Neural crest cell (in vitro differentiated cells): ENCODE data around the gene DCAF11. TPM values are rescaled to one million over a fixed set of nuclear protein-coding genes. Genes with fewer than 3 reads are reported as not detected.

Experiments
- DNase-seq: peaks from one replicate; pipeline ENCODE4 v3.0.0; 2021; ENCODE audit warnings: low read depth, mixed read lengths, low spot score
- H3K27ac Mint-ChIP-seq: one replicate; pipeline ENCODE4 v1.8.0; 2021; ENCODE audit warnings: mild to moderate bottlenecking, mixed read lengths; ENCODE audit not compliant: unreplicated experiment
- H3K27me3 Mint-ChIP-seq: 2 replicates; pipeline ENCODE4 v1.8.0; 2021; ENCODE audit warnings: low read depth, mild to moderate bottlenecking, mixed read lengths
- H3K36me3 Mint-ChIP-seq: 2 replicates; pipeline ENCODE4 v1.8.0; 2021; ENCODE audit warnings: low read depth, mild to moderate bottlenecking, mixed read lengths
- H3K4me1 Mint-ChIP-seq: 2 replicates; pipeline ENCODE4 v1.8.0; 2021; ENCODE audit warnings: mixed read lengths
- H3K4me3 Mint-ChIP-seq: one replicate; pipeline ENCODE4 v1.8.0; 2021; ENCODE audit warnings: mild to moderate bottlenecking, mixed read lengths
- H3K9me3 Mint-ChIP-seq: 2 replicates; pipeline ENCODE4 v1.8.0; 2021; ENCODE audit warnings: mixed read lengths
- total RNA-seq: library from RNA; stranded (reverse); gene quantifications from 2 replicates; pipeline ENCODE4 v1.2.1, GENCODE V29; 2021
- TF ChIP-seq, protein P1 (sequence below): fragments of 200-600 bp; sonication (generic); conservative IDR thresholded peaks from 2 replicates; pipeline ENCODE4 v1.5.0; 2021; ENCODE audit warnings: antibody characterized with exemption, mild to moderate bottlenecking

Gene DCAF11
- total RNA-seq, 1 donor from 2014 or later = 53.9 TPM

DNA sequence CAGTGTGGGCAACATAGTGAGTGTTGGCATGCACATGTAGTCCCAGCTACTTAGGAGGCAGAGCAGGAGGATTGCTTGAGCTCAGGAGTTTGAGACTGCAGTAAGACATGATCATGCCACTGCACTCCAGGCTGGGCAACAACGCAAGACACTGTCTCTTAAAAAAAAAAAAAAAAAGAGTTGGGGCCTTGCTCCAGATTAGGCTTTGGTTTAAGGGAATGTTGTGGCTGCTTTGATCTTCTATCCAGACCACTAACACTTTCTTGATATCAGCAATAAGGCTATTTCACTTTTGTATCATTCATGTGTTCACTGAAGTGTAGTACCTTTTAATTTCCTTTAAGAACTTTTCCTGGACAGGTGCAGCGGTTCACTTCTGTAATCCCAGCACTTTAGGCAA, 13.1 kb downstream of the DCAF11 start:
- no peaks in the 10 kb centered on the region for H3K9me3 Mint-ChIP-seq
- no peaks in the 10 kb centered on the region for H3K27me3 Mint-ChIP-seq
- no peaks in the 10 kb centered on the region for H3K36me3 Mint-ChIP-seq
- no peak for DNase-seq
- H3K27ac Mint-ChIP-seq = no peak overlapping the region
- H3K4me1 Mint-ChIP-seq = no peaks in the 10 kb centered on the region
- no peak overlapping the region for H3K4me3 Mint-ChIP-seq
- TF ChIP-seq, protein P1, sequence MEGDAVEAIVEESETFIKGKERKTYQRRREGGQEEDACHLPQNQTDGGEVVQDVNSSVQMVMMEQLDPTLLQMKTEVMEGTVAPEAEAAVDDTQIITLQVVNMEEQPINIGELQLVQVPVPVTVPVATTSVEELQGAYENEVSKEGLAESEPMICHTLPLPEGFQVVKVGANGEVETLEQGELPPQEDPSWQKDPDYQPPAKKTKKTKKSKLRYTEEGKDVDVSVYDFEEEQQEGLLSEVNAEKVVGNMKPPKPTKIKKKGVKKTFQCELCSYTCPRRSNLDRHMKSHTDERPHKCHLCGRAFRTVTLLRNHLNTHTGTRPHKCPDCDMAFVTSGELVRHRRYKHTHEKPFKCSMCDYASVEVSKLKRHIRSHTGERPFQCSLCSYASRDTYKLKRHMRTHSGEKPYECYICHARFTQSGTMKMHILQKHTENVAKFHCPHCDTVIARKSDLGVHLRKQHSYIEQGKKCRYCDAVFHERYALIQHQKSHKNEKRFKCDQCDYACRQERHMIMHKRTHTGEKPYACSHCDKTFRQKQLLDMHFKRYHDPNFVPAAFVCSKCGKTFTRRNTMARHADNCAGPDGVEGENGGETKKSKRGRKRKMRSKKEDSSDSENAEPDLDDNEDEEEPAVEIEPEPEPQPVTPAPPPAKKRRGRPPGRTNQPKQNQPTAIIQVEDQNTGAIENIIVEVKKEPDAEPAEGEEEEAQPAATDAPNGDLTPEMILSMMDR = no peak

DNA sequence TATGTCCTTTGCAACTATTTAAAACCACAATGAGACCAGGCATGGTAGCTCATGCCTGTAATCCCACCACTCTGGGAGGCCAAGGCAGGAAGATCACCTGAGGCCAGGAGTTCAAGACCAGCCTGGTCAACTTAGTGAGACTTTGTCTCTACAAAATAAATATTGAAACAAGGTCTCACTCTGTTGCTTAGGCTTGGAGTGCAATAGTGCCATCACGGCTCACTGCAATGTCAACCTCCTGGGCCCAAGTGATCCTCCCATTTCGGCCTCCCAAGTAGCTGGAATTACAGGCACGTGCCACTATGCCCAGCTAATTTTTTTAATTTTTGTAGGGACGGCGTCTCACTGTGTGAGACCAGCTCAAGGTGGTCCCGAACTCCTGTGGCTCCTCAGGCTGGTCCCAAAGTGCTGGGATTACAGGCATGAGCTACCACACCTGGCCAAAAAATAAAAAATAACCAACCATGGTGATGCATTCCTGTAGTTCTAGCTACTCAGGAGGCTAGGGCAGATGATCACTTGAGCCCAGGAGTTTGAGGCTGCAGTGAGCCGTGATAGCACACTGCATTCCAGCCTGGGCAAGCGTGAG, 14.9 kb downstream of the DCAF11 start:
- no peaks in the 10 kb centered on the region for H3K9me3 Mint-ChIP-seq
- no peaks in the 10 kb centered on the region for H3K4me1 Mint-ChIP-seq

DNA sequence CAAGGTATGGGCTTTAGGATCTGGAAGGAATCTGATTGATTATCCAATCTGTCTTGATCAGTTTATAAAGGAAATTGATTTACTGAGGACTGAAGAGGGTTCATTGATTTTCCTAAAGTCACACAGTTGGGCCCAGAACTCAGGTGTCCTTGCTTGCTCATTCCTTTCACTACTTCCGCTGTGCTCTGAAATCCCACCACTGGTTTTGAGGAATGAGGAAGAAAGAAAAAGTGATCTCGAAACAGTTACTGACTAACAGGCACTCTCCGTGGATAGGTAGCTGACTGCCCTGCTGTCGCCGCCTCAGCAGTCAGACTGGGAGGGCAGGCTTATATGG, 15.8 kb downstream of the DCAF11 start, which contains the start of gene FITM1:
Gene FITM1 (plus strand): TSS at position 280 of the 337 bp plus-strand sequence. CDS start 905 bp downstream, outside the sequence.
- Mint-ChIP-seq H3K27ac (no peak within 1 kb of the TSS), H3K27me3 (no peaks in the 10 kb centered on the region), H3K4me3 (peak within 1 kb of the TSS; percentile 65), H3K36me3 (no peaks in the 10 kb centered on the region), H3K9me3 (no peaks in the 10 kb centered on the region), H3K4me1 (peaks cover 3% of the 10 kb centered on the region)
- no peak for DNase-seq
- TF ChIP-seq, protein P1 = no peak

More for the DNA sequence above, 14.9 kb downstream of the DCAF11 start:
- Mint-ChIP-seq H3K36me3 (no peaks in the 10 kb centered on the region), H3K27me3 (no peaks in the 10 kb centered on the region), H3K27ac (no peak overlapping the region), H3K4me3 (no peak overlapping the region)
- TF ChIP-seq, protein P1 = no peak
- DNase-seq = no peak

DNA sequence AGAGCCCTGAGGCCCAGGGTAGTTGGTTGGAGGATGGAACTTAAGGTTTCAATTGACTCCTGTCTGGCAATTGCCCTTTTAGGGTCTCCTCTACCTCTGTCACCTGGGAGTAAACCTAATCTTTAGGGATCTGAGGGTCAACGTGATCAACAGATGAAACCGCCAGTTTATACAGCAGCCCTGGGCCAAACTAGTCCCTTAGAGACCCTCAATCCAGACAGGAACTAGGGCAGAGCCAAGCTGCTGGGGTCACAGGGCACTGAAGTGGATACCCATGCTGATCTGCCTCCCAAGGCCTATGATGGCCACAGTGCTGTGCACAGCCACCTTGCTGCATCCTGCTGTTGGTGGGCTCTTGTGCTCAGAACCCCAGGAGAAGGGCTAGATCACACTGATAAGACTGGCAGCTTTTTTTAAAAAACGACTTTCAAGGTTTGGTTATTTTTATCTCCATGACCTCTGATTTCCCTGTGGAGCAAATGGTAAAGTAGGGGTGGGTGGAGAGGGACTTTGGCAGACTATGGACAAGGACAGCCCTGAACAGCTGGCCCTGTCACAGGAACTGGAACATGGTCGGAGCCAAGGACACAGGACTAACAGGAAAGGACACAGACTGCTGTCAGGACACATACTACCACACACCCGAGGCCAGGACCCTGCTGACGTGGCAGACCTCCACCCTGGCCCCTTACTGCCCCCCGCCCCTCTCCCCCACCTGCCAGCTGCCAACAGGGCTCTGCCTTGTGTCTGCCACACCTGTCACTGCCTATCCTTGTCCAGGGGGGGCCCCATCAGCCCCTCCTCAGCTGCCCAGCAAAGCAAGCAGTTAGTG, 16.4 kb downstream of the DCAF11 start:
- Mint-ChIP-seq H3K4me1 (peaks cover 7% of the 10 kb centered on the region), H3K4me3 (peak overlapping the region; percentile 65), H3K9me3 (no peaks in the 10 kb centered on the region), H3K27ac (no peak overlapping the region), H3K27me3 (no peaks in the 10 kb centered on the region), H3K36me3 (no peaks in the 10 kb centered on the region)
- no peak for DNase-seq
- TF ChIP-seq, protein P1 = no peak

DNA sequence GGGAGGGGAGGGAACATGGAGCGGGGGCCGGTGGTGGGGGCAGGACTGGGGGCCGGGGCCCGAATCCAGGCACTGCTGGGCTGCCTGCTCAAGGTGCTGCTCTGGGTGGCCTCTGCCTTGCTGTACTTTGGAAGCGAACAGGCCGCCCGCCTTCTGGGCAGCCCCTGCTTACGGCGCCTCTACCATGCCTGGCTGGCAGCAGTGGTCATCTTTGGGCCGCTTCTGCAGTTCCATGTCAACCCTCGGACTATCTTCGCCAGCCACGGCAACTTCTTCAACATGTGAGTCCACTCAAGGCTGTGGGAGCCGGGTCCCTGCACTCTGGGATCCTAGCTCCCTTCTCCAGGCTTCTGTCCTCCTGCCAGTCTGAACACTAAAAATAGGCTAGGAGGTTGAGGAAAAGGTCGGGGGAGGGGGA, 17.0 kb downstream of the DCAF11 start:
- no peaks in the 10 kb centered on the region for H3K27me3 Mint-ChIP-seq
- H3K4me1 Mint-ChIP-seq = peaks cover 8% of the 10 kb centered on the region
- H3K4me3 Mint-ChIP-seq = peak overlapping the region; percentile 25
- H3K27ac Mint-ChIP-seq = peak overlapping the region; percentile 53
- no peaks in the 10 kb centered on the region for H3K36me3 Mint-ChIP-seq
- TF ChIP-seq, protein P1 = no peak
- no peak for DNase-seq
- no peaks in the 10 kb centered on the region for H3K9me3 Mint-ChIP-seq
